Measurements from ENCODE around the gene COX8C. TPM values are rescaled to one million over a fixed set of nuclear protein-coding genes. Genes with fewer than 3 reads are reported as not detected.

Gene COX8C
- total and polyA plus RNA-seq, 12 donors: not detected

DNA sequence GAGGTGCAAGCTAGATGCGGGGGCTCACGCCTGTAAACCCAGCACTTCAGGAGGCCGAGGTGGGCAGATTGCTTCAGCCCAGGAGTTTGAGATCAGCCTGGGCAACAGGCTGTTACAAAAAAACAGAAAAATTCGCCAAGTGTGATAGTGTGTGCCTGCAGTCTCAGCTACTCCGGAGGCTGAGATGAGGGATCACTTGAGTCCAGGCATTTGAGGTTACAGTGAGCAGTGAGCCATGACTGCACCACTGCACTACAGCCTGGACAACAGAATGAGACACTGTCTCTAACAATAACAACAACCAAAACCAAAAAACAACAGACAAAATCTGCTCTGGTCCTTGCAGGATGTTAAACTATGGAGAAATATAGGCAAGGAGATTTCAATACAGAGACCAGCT is 28.1 kb upstream of the COX8C start:
- Histone ChIP-seq H3K4me1 (replicated peaks in 1 of 2) (peaks cover 7 to 50% of the 10 kb centered on the region in 2 donors), H3K36me3 (replicated peaks in 1 of 2) (no peaks in the 10 kb centered on the region), H3K4me3 (no peak overlapping the region), H3K27me3 (no peaks in the 10 kb centered on the region), H3K27ac (no peak overlapping the region), H3K9me3 (replicated peaks in 1 of 3) (no peaks in the 10 kb centered on the region)
- no peak for DNase-seq
- TF ChIP-seq, protein P1, sequence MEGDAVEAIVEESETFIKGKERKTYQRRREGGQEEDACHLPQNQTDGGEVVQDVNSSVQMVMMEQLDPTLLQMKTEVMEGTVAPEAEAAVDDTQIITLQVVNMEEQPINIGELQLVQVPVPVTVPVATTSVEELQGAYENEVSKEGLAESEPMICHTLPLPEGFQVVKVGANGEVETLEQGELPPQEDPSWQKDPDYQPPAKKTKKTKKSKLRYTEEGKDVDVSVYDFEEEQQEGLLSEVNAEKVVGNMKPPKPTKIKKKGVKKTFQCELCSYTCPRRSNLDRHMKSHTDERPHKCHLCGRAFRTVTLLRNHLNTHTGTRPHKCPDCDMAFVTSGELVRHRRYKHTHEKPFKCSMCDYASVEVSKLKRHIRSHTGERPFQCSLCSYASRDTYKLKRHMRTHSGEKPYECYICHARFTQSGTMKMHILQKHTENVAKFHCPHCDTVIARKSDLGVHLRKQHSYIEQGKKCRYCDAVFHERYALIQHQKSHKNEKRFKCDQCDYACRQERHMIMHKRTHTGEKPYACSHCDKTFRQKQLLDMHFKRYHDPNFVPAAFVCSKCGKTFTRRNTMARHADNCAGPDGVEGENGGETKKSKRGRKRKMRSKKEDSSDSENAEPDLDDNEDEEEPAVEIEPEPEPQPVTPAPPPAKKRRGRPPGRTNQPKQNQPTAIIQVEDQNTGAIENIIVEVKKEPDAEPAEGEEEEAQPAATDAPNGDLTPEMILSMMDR (IDR thresholded peaks at IDR 0.05): no peak
- no peak for TF ChIP-seq POLR2A (IDR thresholded peaks at IDR 0.05)
- intact Hi-C loops (cut with DNase I): no loop called here
- 86 to 90% (median 87%) methylated on average over 5 of the region's 5 CpGs for WGBS, 4 donors

DNA sequence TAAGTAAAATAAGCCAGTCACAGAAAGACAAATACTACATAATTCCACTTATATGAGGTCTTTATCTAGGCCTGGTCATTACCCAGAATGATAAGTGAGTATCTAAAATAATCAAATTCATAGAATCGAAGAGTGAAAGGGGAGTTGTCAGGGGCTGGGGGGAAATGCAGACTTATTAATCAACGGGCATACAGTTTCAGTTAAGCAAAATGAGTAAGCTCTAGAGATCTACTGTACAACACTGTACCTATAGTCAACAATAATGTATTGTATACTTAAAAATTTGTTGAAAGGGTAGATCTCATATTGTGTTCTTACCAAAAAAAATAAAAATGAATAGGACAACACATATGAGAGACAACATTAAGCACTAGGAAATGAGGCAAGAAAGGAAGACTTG is 27.5 kb upstream of the COX8C start:
- Histone ChIP-seq H3K36me3 (replicated peaks in 1 of 2) (no peaks in the 10 kb centered on the region), H3K4me1 (replicated peaks in 1 of 2) (peaks cover 7 to 55% of the 10 kb centered on the region in 2 donors), H3K4me3 (no peak overlapping the region), H3K27ac (no peak overlapping the region), H3K9me3 (replicated peaks in 1 of 3) (no peaks in the 10 kb centered on the region), H3K27me3 (no peaks in the 10 kb centered on the region)
- intact Hi-C loops (cut with DNase I): no loop called here
- TF ChIP-seq, protein P1 (IDR thresholded peaks at IDR 0.05): no peak
- no peak for TF ChIP-seq POLR2A (IDR thresholded peaks at IDR 0.05)
- WGBS, 4 donors: 85 to 95% (median 91%) methylated on average over 2 of the region's 2 CpGs
- no peak for DNase-seq

DNA sequence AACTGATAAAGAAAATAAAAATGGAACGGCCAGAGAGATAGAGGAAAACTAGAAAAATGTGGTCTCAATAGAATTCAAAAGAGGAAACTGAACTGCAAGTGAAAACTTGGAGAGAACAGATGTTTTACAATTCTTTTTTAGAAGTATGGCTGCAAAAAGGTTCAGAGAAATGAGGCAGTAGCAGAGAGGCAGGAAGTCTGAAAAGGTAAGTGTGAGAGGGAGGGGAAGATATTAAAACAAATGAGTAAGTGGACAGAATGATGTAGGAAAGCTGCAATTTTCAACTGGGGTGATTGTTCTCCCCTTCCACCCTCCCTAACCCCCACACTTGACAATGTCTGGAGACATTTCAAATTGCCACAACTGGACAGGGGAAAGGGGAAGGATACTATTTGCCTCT is 27.0 kb upstream of the COX8C start:
- intact Hi-C loops (cut with DNase I): no loop called here
- no peaks in the 10 kb centered on the region for H3K36me3 ChIP-seq (replicated peaks in 1 of 2)
- no peaks in the 10 kb centered on the region for H3K27me3 ChIP-seq
- no peak for TF ChIP-seq POLR2A (IDR thresholded peaks at IDR 0.05)
- TF ChIP-seq, protein P1 (IDR thresholded peaks at IDR 0.05): no peak
- H3K4me3 ChIP-seq: no peak overlapping the region
- no peaks in the 10 kb centered on the region for H3K9me3 ChIP-seq (replicated peaks in 1 of 3)
- no peak for DNase-seq
- WGBS, 4 donors: 57 to 68% (median 65%) methylated on average over 1 of the region's 1 CpG
- H3K27ac ChIP-seq: no peak overlapping the region
- peaks cover 7 to 57% of the 10 kb centered on the region in 2 donors for H3K4me1 ChIP-seq (replicated peaks in 1 of 2)

DNA sequence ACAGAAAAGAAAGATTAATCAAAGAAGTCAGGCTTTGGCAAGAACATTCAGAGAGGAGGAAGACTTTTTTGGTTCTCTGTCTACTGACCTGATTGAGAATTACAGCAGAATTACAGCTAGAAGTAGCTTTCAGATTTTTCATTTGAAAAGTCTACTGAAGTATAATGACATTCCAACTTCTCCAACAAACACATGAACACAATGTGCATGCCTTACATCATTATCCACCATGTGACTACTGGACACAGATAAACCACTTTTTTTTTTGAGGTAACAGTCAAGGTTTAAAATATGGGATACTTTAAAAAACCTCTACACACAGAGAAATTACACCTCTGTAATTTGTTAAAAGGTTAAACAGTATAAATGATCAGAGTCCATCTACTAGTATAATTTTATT is 26.5 kb upstream of the COX8C start:
- H3K4me1 ChIP-seq (replicated peaks in 1 of 2): peaks cover 7 to 57% of the 10 kb centered on the region in 2 donors
- no peak for DNase-seq
- H3K36me3 ChIP-seq (replicated peaks in 1 of 2): no peaks in the 10 kb centered on the region
- no peak overlapping the region for H3K27ac ChIP-seq
- H3K27me3 ChIP-seq: no peaks in the 10 kb centered on the region
- no peak for TF ChIP-seq POLR2A (IDR thresholded peaks at IDR 0.05)
- TF ChIP-seq, protein P1 (IDR thresholded peaks at IDR 0.05): no peak
- no peaks in the 10 kb centered on the region for H3K9me3 ChIP-seq (replicated peaks in 1 of 3)
- no peak overlapping the region for H3K4me3 ChIP-seq
- intact Hi-C loops (cut with DNase I): no loop called here
